Colonic mucosa (tissue), 4 donors: Measurements from ENCODE around the gene PIEZO2. TPM values are rescaled to one million over a fixed set of nuclear protein-coding genes. Genes with fewer than 3 reads are reported as not detected.

Experiments
- DNase-seq: peaks from one replicate; pipeline ENCODE4 v3.0.0-alpha.2; 2020
- H3K27ac ChIP-seq: fragments of 200-600 bp; one replicate; pipeline ENCODE4 v1.8.0; 2021
- H3K27me3 ChIP-seq: fragments of 200-600 bp; one replicate; pipeline ENCODE4 v1.8.0; 2021
- H3K36me3 ChIP-seq: fragments of 200-600 bp; one replicate; pipeline ENCODE4 v1.8.0; 2021
- H3K4me1 ChIP-seq: fragments of 200-600 bp; one replicate; pipeline ENCODE4 v1.8.0; 2021; ENCODE audit warnings: mild to moderate bottlenecking
- H3K4me3 ChIP-seq: fragments of 200-600 bp; one replicate; pipeline ENCODE4 v1.8.0; 2021
- H3K9ac ChIP-seq, 2 donors: one replicate each; pipeline ENCODE4 v1.7.0; 2013; ENCODE audit warnings: control low read depth in 2 of 2, low read depth in 2 of 2, low read length in 2 of 2
- H3K9me3 ChIP-seq: fragments of 200-600 bp; one replicate; pipeline ENCODE4 v1.8.0; 2021
- CTCF ChIP-seq: fragments of 200-600 bp; IDR thresholded peaks from one replicate; pipeline ENCODE4 v1.8.0; 2022; ENCODE audit warnings: antibody characterized with exemption, mild to moderate bottlenecking
- intact Hi-C: fragments of 100-400 bp; cut with DNase I; formaldehyde crosslinking; loops from one replicate; pipeline ENCODE4 v1.14.1; 2022
- total RNA-seq, 2 donors: library from RNA; stranded (reverse); fragmentation: NEBNext Ultra II Directional in 1 of 2; extraction: Animal tissue kit (Norgen Biotek cat#: 25700) in 1 of 2; gene quantifications; one replicate each; pipeline ENCODE4 v1.2.1, GENCODE V29; 2021
- donor health status: healthy.
- donor health status: DM: no; HTN: no; CAD: no.
- donor health status: DM: no; HTN: no; CAD: no.

The PIEZO2 gene
- total RNA-seq, 2 donors from 2014 or later: 0.79 to 4.0 TPM

- intact Hi-C loops: no loop called here
- Histone ChIP-seq H3K9me3 (no peaks in the 10 kb centered on the region), H3K4me3 (no peak overlapping the region), H3K36me3 (no peaks in the 10 kb centered on the region), H3K27ac (no peak overlapping the region), H3K4me1 (no peaks in the 10 kb centered on the region), H3K9ac (no peak overlapping the region), H3K27me3 (no peaks in the 10 kb centered on the region)
- no peak for TF ChIP-seq CTCF
- no peak for DNase-seq
Measured at GRCh38 chr18:10928011-10928771, 221.2 kb downstream of the PIEZO2 start.

- Histone ChIP-seq H3K27ac (no peak overlapping the region), H3K4me1 (no peaks in the 10 kb centered on the region), H3K9ac (no peak overlapping the region), H3K4me3 (no peak overlapping the region), H3K36me3 (no peaks in the 10 kb centered on the region), H3K27me3 (no peaks in the 10 kb centered on the region), H3K9me3 (no peaks in the 10 kb centered on the region)
- TF ChIP-seq CTCF: no peak
- DNase-seq: no peak
- intact Hi-C loops: no loop called here
Measured at GRCh38 chr18:10927286-10927992, 221.9 kb downstream of the PIEZO2 start.

GRCh38 chr18:10926621-10927161 lies 222.7 kb downstream of the PIEZO2 start:
- H3K27ac ChIP-seq: peak overlapping the region; percentile 46
- no peak for DNase-seq
- no peak overlapping the region for H3K9ac ChIP-seq
- intact Hi-C loops: no loop called here
- H3K4me3 ChIP-seq: no peak overlapping the region
- H3K27me3 ChIP-seq: no peaks in the 10 kb centered on the region
- H3K36me3 ChIP-seq: no peaks in the 10 kb centered on the region
- no peaks in the 10 kb centered on the region for H3K4me1 ChIP-seq
- no peaks in the 10 kb centered on the region for H3K9me3 ChIP-seq
- TF ChIP-seq CTCF: no peak

DNA sequence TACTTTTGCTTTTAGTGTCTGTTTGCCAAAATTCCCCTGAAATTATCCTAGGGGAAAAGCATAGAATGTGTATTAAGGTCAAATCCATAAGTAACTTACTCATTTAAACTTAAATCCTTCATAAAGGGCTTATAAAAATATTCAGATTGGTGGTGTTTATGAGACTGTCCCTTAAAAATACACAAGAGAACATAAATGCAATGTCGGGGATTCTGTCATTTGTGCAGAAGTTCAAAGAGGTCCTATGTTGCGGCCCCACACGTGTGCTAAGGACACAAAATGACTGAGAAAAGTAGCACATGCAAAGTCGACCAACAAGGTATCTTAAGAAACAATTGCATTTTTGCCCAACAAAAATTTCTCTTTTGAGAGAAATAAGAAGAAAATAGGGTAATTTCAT lies 225.1 kb downstream of the PIEZO2 start:
- Histone ChIP-seq H3K9ac (no peak overlapping the region), H3K27ac (no peak overlapping the region), H3K9me3 (no peaks in the 10 kb centered on the region), H3K36me3 (no peaks in the 10 kb centered on the region), H3K27me3 (no peaks in the 10 kb centered on the region), H3K4me1 (no peaks in the 10 kb centered on the region), H3K4me3 (no peak overlapping the region)
- TF ChIP-seq CTCF: no peak
- DNase-seq: no peak
- intact Hi-C loops: no loop called here

DNA sequence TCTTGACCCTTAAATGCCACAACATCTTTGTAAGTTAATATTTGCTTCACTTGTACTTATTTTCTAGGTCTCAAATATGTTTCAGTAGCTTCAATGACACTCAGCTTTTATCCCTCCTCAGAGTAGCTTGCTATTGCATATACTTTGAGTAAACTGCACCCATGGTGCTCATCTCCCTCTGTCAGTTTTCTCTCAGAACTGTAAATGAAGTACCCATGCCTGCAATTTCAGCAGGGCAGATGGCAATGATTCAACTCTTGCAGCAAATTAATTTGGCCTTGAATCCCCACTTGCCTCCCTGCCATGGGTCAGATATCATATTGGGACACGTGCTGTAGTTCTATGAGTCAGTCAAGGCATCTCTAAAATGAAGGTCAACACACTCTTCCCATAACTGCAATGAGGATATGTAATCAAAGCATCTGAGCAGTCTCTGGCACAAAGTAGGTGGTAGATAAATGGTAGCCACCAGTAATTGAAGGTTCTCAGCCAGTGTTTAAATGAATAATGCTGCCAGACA lies 225.8 kb downstream of the PIEZO2 start:
- Histone ChIP-seq H3K4me3 (no peak overlapping the region), H3K9ac (no peak overlapping the region), H3K9me3 (no peaks in the 10 kb centered on the region), H3K27me3 (no peaks in the 10 kb centered on the region), H3K27ac (no peak overlapping the region), H3K4me1 (no peaks in the 10 kb centered on the region), H3K36me3 (no peaks in the 10 kb centered on the region)
- DNase-seq: no peak
- intact Hi-C loops: no loop called here
- no peak for TF ChIP-seq CTCF
